ENCODE measurements around the gene SPTBN1. TPM values are rescaled to one million over a fixed set of nuclear protein-coding genes. Genes with fewer than 3 reads are reported as not detected.
A peak's percentile ranks its signal among the peaks of the same experiment; 100 is the strongest.

SPTBN1 gene
- total RNA-seq, 1 donor from 2014 or later, result 83.2 TPM

DNA sequence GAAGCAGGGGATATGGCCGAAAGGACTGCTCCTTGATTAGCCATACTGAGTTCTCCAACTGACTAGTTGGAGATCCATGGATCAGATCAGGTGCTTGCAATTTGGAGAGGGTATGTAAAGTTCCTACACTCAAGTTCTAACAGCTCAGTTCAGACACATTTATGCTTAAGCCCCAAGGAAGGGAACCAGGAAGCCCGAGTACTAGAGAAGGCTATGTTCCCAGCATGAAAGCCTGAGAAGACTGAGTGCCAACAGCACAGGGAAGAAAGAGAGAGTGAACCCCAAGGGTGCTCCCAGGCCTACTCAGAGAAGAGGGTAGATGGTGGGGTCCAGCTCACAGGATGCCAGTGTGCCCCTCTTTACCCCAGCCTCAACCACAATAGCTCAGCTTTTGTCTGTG lies 16.1 kb upstream of the SPTBN1 start:
- intact Hi-C loops (cut with micrococcal nuclease), result no loop called here
- Mint-ChIP-seq H3K27ac (no peak overlapping the region), H3K36me3 (ENCODE audit: low read depth) (no peaks in the 10 kb centered on the region), H3K4me3 (no peak overlapping the region), H3K4me1 (peaks cover 3% of the 10 kb centered on the region), H3K27me3 (no peaks in the 10 kb centered on the region), H3K9me3 (no peaks in the 10 kb centered on the region)
- TF ChIP-seq, protein P1, sequence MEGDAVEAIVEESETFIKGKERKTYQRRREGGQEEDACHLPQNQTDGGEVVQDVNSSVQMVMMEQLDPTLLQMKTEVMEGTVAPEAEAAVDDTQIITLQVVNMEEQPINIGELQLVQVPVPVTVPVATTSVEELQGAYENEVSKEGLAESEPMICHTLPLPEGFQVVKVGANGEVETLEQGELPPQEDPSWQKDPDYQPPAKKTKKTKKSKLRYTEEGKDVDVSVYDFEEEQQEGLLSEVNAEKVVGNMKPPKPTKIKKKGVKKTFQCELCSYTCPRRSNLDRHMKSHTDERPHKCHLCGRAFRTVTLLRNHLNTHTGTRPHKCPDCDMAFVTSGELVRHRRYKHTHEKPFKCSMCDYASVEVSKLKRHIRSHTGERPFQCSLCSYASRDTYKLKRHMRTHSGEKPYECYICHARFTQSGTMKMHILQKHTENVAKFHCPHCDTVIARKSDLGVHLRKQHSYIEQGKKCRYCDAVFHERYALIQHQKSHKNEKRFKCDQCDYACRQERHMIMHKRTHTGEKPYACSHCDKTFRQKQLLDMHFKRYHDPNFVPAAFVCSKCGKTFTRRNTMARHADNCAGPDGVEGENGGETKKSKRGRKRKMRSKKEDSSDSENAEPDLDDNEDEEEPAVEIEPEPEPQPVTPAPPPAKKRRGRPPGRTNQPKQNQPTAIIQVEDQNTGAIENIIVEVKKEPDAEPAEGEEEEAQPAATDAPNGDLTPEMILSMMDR (IDR thresholded peaks at IDR 0.05), result no peak
- no peak for DNase-seq
- ChIA-PET CTCF (no interaction called here), POLR2A (no interaction called here)
- no peak for ATAC-seq (ENCODE audit: low read depth)

DNA sequence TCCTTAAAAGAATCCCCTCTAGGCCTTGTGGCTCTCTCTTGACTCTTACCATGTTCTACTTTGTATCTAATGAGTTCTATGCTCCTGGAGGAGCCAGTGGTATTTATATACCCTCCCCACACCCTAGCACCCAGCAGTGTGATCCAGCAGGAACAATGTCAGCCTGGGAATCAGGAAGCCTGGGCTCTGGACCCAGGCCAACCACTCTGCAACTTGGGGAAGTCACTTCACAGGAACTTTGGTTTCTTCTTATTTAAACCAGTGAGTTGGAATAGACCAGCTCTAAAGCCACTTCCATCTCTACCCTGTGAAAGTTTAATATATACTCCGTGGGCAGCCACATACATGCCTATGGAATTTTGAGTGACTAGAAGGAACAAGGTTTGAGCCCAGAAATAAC lies 11.6 kb upstream of the SPTBN1 start:
- no peak overlapping the region for H3K4me3 Mint-ChIP-seq
- TF ChIP-seq, protein P1 (IDR thresholded peaks at IDR 0.05), result no peak
- H3K27ac Mint-ChIP-seq, result no peak overlapping the region
- DNase-seq (no peak), ATAC-seq (ENCODE audit: low read depth) (no peak)
- CTCF ChIA-PET, result interaction anchor here (0.6 kb wide), 1 partner anchor 451 kb away, joined by 3 read pairs; no protein-coding TSS in a partner anchor
- H3K36me3 Mint-ChIP-seq (ENCODE audit: low read depth), result no peaks in the 10 kb centered on the region
- POLR2A ChIA-PET, result interaction anchor here (0.7 kb wide), 1 partner anchor 434 kb away, joined by 6 read pairs; no protein-coding TSS in a partner anchor
- peaks cover 3% of the 10 kb centered on the region for H3K4me1 Mint-ChIP-seq
- no peaks in the 10 kb centered on the region for H3K9me3 Mint-ChIP-seq
- intact Hi-C loops (cut with micrococcal nuclease), result no loop called here
- peaks cover 4% of the 10 kb centered on the region for H3K27me3 Mint-ChIP-seq

DNA sequence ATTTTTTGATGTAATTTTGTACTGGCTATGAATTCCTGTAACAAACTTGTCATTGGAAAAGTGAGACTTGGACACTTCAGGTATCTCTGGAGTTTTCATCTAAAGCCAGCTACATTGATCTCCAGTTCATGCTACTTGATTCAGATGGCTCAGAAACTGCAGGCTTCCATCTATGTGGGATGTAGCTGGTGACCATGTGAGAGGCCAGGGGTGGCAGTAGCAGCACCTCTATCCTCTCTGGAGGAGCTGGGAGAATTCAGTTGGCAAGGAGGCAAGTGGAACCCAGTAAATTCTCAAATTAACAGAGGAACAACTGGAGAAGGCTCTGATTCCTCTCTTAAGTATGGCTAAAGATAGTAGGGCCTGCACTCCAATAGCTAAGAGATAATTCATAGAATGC lies 10.0 kb upstream of the SPTBN1 start:
- Mint-ChIP-seq H3K36me3 (ENCODE audit: low read depth) (no peaks in the 10 kb centered on the region), H3K4me1 (no peaks in the 10 kb centered on the region), H3K27me3 (peaks cover 4% of the 10 kb centered on the region), H3K4me3 (no peak overlapping the region), H3K27ac (no peak overlapping the region), H3K9me3 (no peaks in the 10 kb centered on the region)
- CTCF ChIA-PET, result interaction anchor here (1.6 kb wide), 1 partner anchor 339 kb away, joined by 3 read pairs; no protein-coding TSS in a partner anchor
- DNase-seq, result no peak
- ATAC-seq (ENCODE audit: low read depth), result no peak
- TF ChIP-seq, protein P1 (IDR thresholded peaks at IDR 0.05), result no peak
- intact Hi-C loops (cut with micrococcal nuclease), result no loop called here
- POLR2A ChIA-PET, result no interaction called here

DNA sequence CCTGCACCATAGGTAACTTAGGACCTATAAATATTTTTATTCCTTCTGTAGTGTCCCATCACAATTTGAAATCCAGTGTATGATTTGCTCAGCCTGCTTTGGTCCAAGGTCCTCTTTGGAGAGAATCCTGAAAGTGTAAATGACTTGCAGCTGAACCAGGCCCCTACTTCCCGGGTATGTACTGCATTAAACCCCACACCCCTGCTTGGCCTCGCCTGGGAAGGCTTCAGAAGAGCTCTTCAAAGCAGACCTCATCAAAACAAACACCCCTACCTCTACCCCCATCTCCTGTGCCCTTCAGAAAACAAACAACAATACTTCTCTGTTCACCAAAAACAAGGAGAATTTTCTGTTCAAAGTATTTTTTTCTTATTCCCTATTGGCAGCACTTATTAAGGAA lies 9.5 kb upstream of the SPTBN1 start:
- peaks cover 4% of the 10 kb centered on the region for H3K27me3 Mint-ChIP-seq
- H3K9me3 Mint-ChIP-seq, result no peaks in the 10 kb centered on the region
- no peaks in the 10 kb centered on the region for H3K36me3 Mint-ChIP-seq (ENCODE audit: low read depth)
- intact Hi-C loops (cut with micrococcal nuclease), result no loop called here
- no peak overlapping the region for H3K27ac Mint-ChIP-seq
- TF ChIP-seq, protein P1 (IDR thresholded peaks at IDR 0.05), result no peak
- H3K4me3 Mint-ChIP-seq, result no peak overlapping the region
- H3K4me1 Mint-ChIP-seq, result no peaks in the 10 kb centered on the region
- DNase-seq (no peak), ATAC-seq (ENCODE audit: low read depth) (no peak)
- CTCF ChIA-PET, result interaction anchor here (1.6 kb wide), 1 partner anchor 340 kb away, joined by 3 read pairs; no protein-coding TSS in a partner anchor
- POLR2A ChIA-PET, result no interaction called here

DNA sequence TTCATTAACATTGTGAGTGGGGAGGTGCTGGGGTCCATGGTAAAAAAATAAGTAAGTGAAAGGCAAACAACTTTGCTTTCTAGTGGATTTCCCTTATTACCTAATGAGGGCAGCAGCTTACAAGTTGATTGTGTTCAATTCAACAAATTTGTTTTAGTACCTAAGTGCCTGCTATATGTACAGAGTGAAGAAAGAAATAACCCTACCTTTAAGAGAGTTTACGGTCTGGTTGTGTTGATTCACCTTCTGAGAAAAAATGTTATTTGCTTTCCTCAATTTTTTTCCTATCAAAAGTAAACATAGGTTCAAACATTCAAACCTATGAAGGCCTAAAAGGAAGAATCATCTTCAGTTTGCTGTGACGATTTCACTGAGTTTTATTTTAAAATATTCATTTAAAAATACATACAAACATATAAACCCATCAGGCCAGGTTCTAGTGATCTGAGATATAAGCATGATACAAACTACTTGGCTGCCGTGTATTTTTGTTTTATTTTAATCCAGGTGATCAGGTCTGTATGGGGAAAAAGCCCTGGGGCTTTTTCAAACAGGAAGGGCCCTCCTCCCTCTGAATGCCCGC lies 1.5 kb upstream of the SPTBN1 start:
- ChIA-PET CTCF (no interaction called here), POLR2A (no interaction called here)
- no peak for DNase-seq
- TF ChIP-seq, protein P1 (IDR thresholded peaks at IDR 0.05), result no peak
- H3K27ac Mint-ChIP-seq, result no peak overlapping the region
- no peak for ATAC-seq (ENCODE audit: low read depth)
- H3K27me3 Mint-ChIP-seq, result peaks cover 22% of the 10 kb centered on the region
- H3K4me1 Mint-ChIP-seq, result peaks cover 17% of the 10 kb centered on the region
- H3K9me3 Mint-ChIP-seq, result no peaks in the 10 kb centered on the region
- no peaks in the 10 kb centered on the region for H3K36me3 Mint-ChIP-seq (ENCODE audit: low read depth)
- intact Hi-C loops (cut with micrococcal nuclease), result loop anchor here (5.0 kb wide), 1 partner anchor 122 kb away; a partner anchor contains a TSS
- peak overlapping the region; percentile 72 for H3K4me3 Mint-ChIP-seq
